Measurements from ENCODE around the gene PLXDC2. TPM values are rescaled to one million over a fixed set of nuclear protein-coding genes. Genes with fewer than 3 reads are reported as not detected.

PLXDC2 gene
- total RNA-seq, 1 donor from 2014 or later = 1.3 TPM

GRCh38 chr10:19803676-19804075 lies 12.6 kb upstream of the PLXDC2 start:
- H3K36me3 ChIP-seq (ENCODE audit: control insufficient read depth, insufficient read depth, low read length) = no peaks in the 10 kb centered on the region
- TF ChIP-seq CTCF (IDR thresholded peaks at IDR 0.05; ENCODE audit: insufficient read depth, low read length, severe bottlenecking) = no peak
- no peak for FAIRE-seq
- no peak for DNase-seq (ENCODE audit: low read depth)
- H3K27me3 ChIP-seq (ENCODE audit: control insufficient read depth, insufficient read depth, low read length) = no peaks in the 10 kb centered on the region
- H3K4me3 ChIP-seq (ENCODE audit: low read depth, low read length) = no peak overlapping the region

- H3K4me3 ChIP-seq (ENCODE audit: low read depth, low read length) = no peak overlapping the region
- no peaks in the 10 kb centered on the region for H3K36me3 ChIP-seq (ENCODE audit: control insufficient read depth, insufficient read depth, low read length)
- TF ChIP-seq CTCF (IDR thresholded peaks at IDR 0.05; ENCODE audit: insufficient read depth, low read length, severe bottlenecking) = no peak
- FAIRE-seq = no peak
- H3K27me3 ChIP-seq (ENCODE audit: control insufficient read depth, insufficient read depth, low read length) = no peaks in the 10 kb centered on the region
- DNase-seq (ENCODE audit: low read depth) = no peak
Measured at GRCh38 chr10:19809481-19809880, 6.8 kb upstream of the PLXDC2 start.

- no peaks in the 10 kb centered on the region for H3K36me3 ChIP-seq (ENCODE audit: control insufficient read depth, insufficient read depth, low read length)
- H3K27me3 ChIP-seq (ENCODE audit: control insufficient read depth, insufficient read depth, low read length) = peaks cover 3% of the 10 kb centered on the region
- no peak overlapping the region for H3K4me3 ChIP-seq (ENCODE audit: low read depth, low read length)
- FAIRE-seq = no peak
- DNase-seq (ENCODE audit: low read depth) = peak; percentile 44
- TF ChIP-seq CTCF (IDR thresholded peaks at IDR 0.05; ENCODE audit: insufficient read depth, low read length, severe bottlenecking) = peak; percentile 63
Measured at GRCh38 chr10:19811540-19811939, 4.7 kb upstream of the PLXDC2 start.

GRCh38 chr10:19812976-19813375 lies 3.3 kb upstream of the PLXDC2 start:
- DNase-seq (ENCODE audit: low read depth) = no peak

GRCh38 chr10:19815036-19815730 lies 1.0 kb upstream of the PLXDC2 start:
- FAIRE-seq (no peak), DNase-seq (ENCODE audit: low read depth) (no peak)
- H3K4me3 ChIP-seq (ENCODE audit: low read depth, low read length) = peak overlapping the region; percentile 56
- no peak for TF ChIP-seq CTCF (IDR thresholded peaks at IDR 0.05; ENCODE audit: insufficient read depth, low read length, severe bottlenecking)
- peaks cover 6% of the 10 kb centered on the region for H3K27me3 ChIP-seq (ENCODE audit: control insufficient read depth, insufficient read depth, low read length)
- H3K36me3 ChIP-seq (ENCODE audit: control insufficient read depth, insufficient read depth, low read length) = no peaks in the 10 kb centered on the region

More at GRCh38 chr10:19812976-19813375, 3.3 kb upstream of the PLXDC2 start:
- Histone ChIP-seq H3K36me3 (ENCODE audit: control insufficient read depth, insufficient read depth, low read length) (no peaks in the 10 kb centered on the region), H3K4me3 (ENCODE audit: low read depth, low read length) (no peak overlapping the region), H3K27me3 (ENCODE audit: control insufficient read depth, insufficient read depth, low read length) (peaks cover 6% of the 10 kb centered on the region)
- no peak for FAIRE-seq
- TF ChIP-seq CTCF (IDR thresholded peaks at IDR 0.05; ENCODE audit: insufficient read depth, low read length, severe bottlenecking) = no peak
